ENCODE results near the gene CLDN5. TPM values are rescaled to one million over a fixed set of nuclear protein-coding genes. Genes with fewer than 3 reads are reported as not detected.

Gene CLDN5
- total and polyA plus RNA-seq, 2 of the 8 experiments (the other 6 are each of a cell fraction or from before 2014, with no cell fraction given): 1.2 to 1.6 TPM

DNA sequence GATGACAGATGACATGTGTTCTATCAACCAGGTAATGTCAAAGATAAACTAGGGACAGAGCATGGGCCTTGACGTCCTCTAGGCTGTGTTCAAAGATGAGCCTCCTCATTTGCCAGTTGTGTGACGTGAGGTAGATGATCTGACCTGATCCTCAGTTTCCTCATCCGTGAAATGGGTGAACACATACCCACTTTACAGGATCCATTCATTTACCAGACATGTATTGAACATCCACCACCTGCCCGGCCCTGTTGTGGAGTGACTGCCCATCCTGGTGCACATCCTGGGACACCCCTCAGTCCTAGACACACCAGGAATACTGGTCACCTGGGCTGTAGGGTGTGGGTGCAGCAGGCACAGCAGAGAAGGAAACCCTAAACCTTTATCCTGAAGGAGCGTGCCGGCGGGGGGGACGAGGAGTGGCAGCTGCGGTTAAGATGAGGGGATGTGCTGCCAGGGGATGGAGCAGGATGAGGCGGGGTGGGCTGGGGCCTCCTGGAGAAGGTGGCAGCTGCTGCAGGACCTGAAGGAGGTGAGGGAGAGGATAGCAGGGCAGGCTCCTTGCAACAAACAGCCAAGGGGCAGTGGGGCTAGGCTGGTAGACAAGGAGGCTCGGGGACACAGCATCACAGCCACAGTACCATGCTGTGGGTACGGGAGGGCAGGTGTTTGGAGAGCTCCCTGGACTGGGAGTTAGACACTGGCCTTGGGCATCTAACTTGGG, 8.4 kb downstream of the CLDN5 start:
- FAIRE-seq (no peak), DNase-seq (ENCODE audit: low read depth in 1 of 2, low spot score in 2 of 2) (no peak)
- Histone ChIP-seq H3K27me3 (replicated peaks in 1 of 4; ENCODE audit: control insufficient read depth in 3 of 4, extremely low read depth in 1 of 4, insufficient read depth in 3 of 4, low read length in 3 of 4) (no peaks in the 10 kb centered on the region), H3K9me3 (ENCODE audit: insufficient read depth in 2 of 2, low read depth in 1 of 2, low read length in 1 of 2) (no peaks in the 10 kb centered on the region), H2AK5ac (ENCODE audit: low read depth, low read length) (no peak overlapping the region), H3K18ac (ENCODE audit: extremely low read depth, low read length) (no peak overlapping the region), H4K5ac (ENCODE audit: insufficient read length, low read depth, low read length) (no peak overlapping the region), H3K27ac (ENCODE audit: low read depth, low read length) (no peak overlapping the region), H3K4me1 (replicated peaks in 1 of 4; ENCODE audit: control insufficient read depth in 3 of 4, insufficient read depth in 4 of 4, low read length in 3 of 4) (0 out of 7 replicates have a peak, but pooled peaks cover 0 to 3% (median 0%) of the 10 kb centered on the region in 4 experiments), H3K14ac (ENCODE audit: insufficient read length) (no peak overlapping the region), H3K23ac (ENCODE audit: insufficient read length) (no peak overlapping the region), H2BK5ac (ENCODE audit: low read depth, low read length) (no peak overlapping the region), H3K4me3 (ENCODE audit: extremely low read depth in 1 of 4, insufficient read depth in 2 of 4, low read depth in 3 of 4, low read length in 4 of 4) (no peak overlapping the region), H3K36me3 (ENCODE audit: control insufficient read depth in 2 of 4, insufficient read depth in 4 of 4, low read length in 3 of 4) (peaks cover 2 to 30% (median 9%) of the 10 kb centered on the region in 4 experiments; a peak in 7 of 8 replicates), H2AFZ (ENCODE audit: low read length) (no peak overlapping the region), H3K79me2 (ENCODE audit: control insufficient read depth in 1 of 2, insufficient read depth in 2 of 2, low read length in 2 of 2) (no peaks in the 10 kb centered on the region), H3K56ac (replicated peaks; ENCODE audit: insufficient read length, low read depth, low read length) (no peak overlapping the region), H4K91ac (replicated peaks; ENCODE audit: insufficient read length, low read length) (no peak overlapping the region), H2BK120ac (replicated peaks; ENCODE audit: low read depth, low read length) (no peak overlapping the region), H2BK12ac (ENCODE audit: low read depth, low read length) (no peak overlapping the region), H3K4ac (replicated peaks; ENCODE audit: insufficient read length, low read depth, low read length) (no peak overlapping the region), H3K79me1 (ENCODE audit: low read depth, low read length) (no peaks in the 10 kb centered on the region), H3K23me2 (ENCODE audit: low read depth, low read length) (no peaks in the 10 kb centered on the region), H3K4me2 (ENCODE audit: insufficient read depth in 1 of 2, low read depth in 2 of 2, low read length in 2 of 2) (no peak overlapping the region), H2BK15ac (ENCODE audit: low read length) (no peak overlapping the region), H4K20me1 (replicated peaks in 1 of 2; ENCODE audit: control insufficient read depth in 1 of 2, insufficient read depth in 2 of 2, low read length in 2 of 2) (peaks cover 0 to 6% of the 10 kb centered on the region in 2 experiments), H4K8ac (ENCODE audit: extremely low read depth, insufficient read depth, low read length) (no peak overlapping the region), H3K9ac (replicated peaks in 1 of 4; ENCODE audit: extremely low read depth in 1 of 4, low read depth in 3 of 4, low read length in 3 of 4) (no peak overlapping the region), H2BK20ac (ENCODE audit: low read length) (no peak overlapping the region)
- WGBS, 2 experiments (ENCODE audit: extremely low coverage in 1 of 2, insufficient coverage in 1 of 2, insufficient read length in 1 of 2, insufficient replicate concordance in 2 of 2, low coverage in 1 of 2, low lambda C conversion rate in 2 of 2, missing lambda C conversion rate in 1 of 2): 92% methylated on average over 12 of the region's 12 CpGs; no CpG with 5 or more reads in 1 of the 2 experiments
- CTCF ChIA-PET (ENCODE audit: partially characterized antibody): interaction anchor here (0.6 to 1.6 kb wide), 2 partner anchors 11 to 114 kb away, joined by 3 to 10 read pairs; no protein-coding TSS in a partner anchor
- POLR2A ChIA-PET (ENCODE audit: partially characterized antibody): interaction anchor here (1.2 to 2.5 kb wide), 5 partner anchors 10 to 132 kb away, joined by 3 to 10 read pairs (median 5); no protein-coding TSS in a partner anchor
- TF ChIP-seq KDM1A (IDR thresholded peaks at IDR 0.05; ENCODE audit: borderline replicate concordance, low read length) (no peak; the same call in 1 of the 2 replicates), KDM5A (IDR thresholded peaks at IDR 0.05; ENCODE audit: low read length) (no peak), FOSL1 (IDR thresholded peaks at IDR 0.05; ENCODE audit: insufficient read depth, low read depth, low read length) (no peak), E2F6 (IDR thresholded peaks at IDR 0.05) (no peak), HDAC6 (IDR thresholded peaks at IDR 0.05; ENCODE audit: low read depth, low read length) (no peak), JUN (IDR thresholded peaks at IDR 0.05; ENCODE audit: low read depth, low read length) (no peak), ZNF274 (IDR thresholded peaks at IDR 0.05; ENCODE audit: borderline replicate concordance, extremely low read depth, low read length) (no peak), CBX5 (IDR thresholded peaks at IDR 0.05; ENCODE audit: low read depth, low read length) (no peak), JUND (IDR thresholded peaks at IDR 0.05; ENCODE audit: low read length) (no peak), GTF2F1 (IDR thresholded peaks at IDR 0.05; ENCODE audit: borderline replicate concordance, low read depth, low read length) (no peak), POLR2A (IDR thresholded peaks at IDR 0.05; ENCODE audit: control extremely low read depth in 1 of 2, low read depth in 2 of 2, low read length in 2 of 2) (no peak), BACH1 (IDR thresholded peaks at IDR 0.05; ENCODE audit: low read length) (no peak)
- TF ChIP-seq, protein P1, sequence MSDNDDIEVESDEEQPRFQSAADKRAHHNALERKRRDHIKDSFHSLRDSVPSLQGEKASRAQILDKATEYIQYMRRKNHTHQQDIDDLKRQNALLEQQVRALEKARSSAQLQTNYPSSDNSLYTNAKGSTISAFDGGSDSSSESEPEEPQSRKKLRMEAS (IDR thresholded peaks at IDR 0.05): no peak

All from H1 (cell line).